ENCODE data around the gene PLCH1.

The PLCH1 gene

GRCh38 chr3:155331078-155331477, 413.8 kb downstream of the PLCH1 start:
- H3K36me3 ChIP-seq (ENCODE audit: control insufficient read depth in 2 of 2, insufficient read depth in 1 of 2, low read length in 2 of 2), result no peaks in the 10 kb centered on the region
- no peaks in the 10 kb centered on the region for H3K9me3 ChIP-seq (ENCODE audit: control insufficient read depth, insufficient read depth, low read depth, low read length)
- H3K4me3 ChIP-seq (ENCODE audit: low read depth, low read length), result no peak overlapping the region
- POLR2A ChIA-PET, result no interaction called here
- CTCF ChIA-PET, result interaction anchor here (0.8 kb wide), 1 partner anchor 8 kb away, joined by 3 read pairs; no protein-coding TSS in a partner anchor
- TF ChIP-seq WT1 (tag by site-specific recombination; IDR thresholded peaks at IDR 0.05) (no peak), ZNF610 (tag by site-specific recombination; IDR thresholded peaks at IDR 0.05; ENCODE audit: borderline replicate concordance) (no peak), ZNF274 (IDR thresholded peaks at IDR 0.05; ENCODE audit: low read length) (no peak), ZNF274 (tag by site-specific recombination; IDR thresholded peaks at IDR 0.05; ENCODE audit: borderline replicate concordance) (no peak), PRDM10 (tag by site-specific recombination; IDR thresholded peaks at IDR 0.05) (no peak), YY2 (tag by site-specific recombination; IDR thresholded peaks at IDR 0.05) (no peak), ZNF449 (tag by site-specific recombination; IDR thresholded peaks at IDR 0.05) (no peak), BCL6B (tag by site-specific recombination; IDR thresholded peaks at IDR 0.05) (no peak), ZNF175 (tag by site-specific recombination; IDR thresholded peaks at IDR 0.05) (no peak), ZNF658 (tag by site-specific recombination; IDR thresholded peaks at IDR 0.05) (no peak), GLI2 (tag by site-specific recombination; IDR thresholded peaks at IDR 0.05; ENCODE audit: borderline replicate concordance, low read depth) (no peak), PRDM4 (tag by site-specific recombination; IDR thresholded peaks at IDR 0.05) (no peak), ZNF221 (tag by site-specific recombination; IDR thresholded peaks at IDR 0.05; ENCODE audit: borderline replicate concordance) (no peak), ZNF768 (tag by site-specific recombination; IDR thresholded peaks at IDR 0.05) (no peak), GLIS1 (tag by site-specific recombination; IDR thresholded peaks at IDR 0.05) (no peak), ZNF404 (tag by site-specific recombination; IDR thresholded peaks at IDR 0.05) (no peak), ZIC2 (tag by site-specific recombination; IDR thresholded peaks at IDR 0.05) (no peak), KLF1 (tag by site-specific recombination; IDR thresholded peaks at IDR 0.05) (no peak), ZBTB7A (tag by site-specific recombination; IDR thresholded peaks at IDR 0.05; ENCODE audit: low read depth) (no peak), EGR2 (tag by site-specific recombination; IDR thresholded peaks at IDR 0.05; ENCODE audit: low read depth) (no peak), SP2 (tag by site-specific recombination; IDR thresholded peaks at IDR 0.05) (no peak)
- no peak overlapping the region for H3K27ac ChIP-seq (ENCODE audit: extremely low read depth, low read depth, low read length)
- no peaks in the 10 kb centered on the region for H3K4me1 ChIP-seq (ENCODE audit: control insufficient read depth, insufficient read depth, low read length)
